Activated naive CD8-positive, alpha-beta T cell treated with anti-CD3 and anti-CD28 coated beads, Interleukin-2, amount 50 U/mL, for 16 hours (primary cell): ENCODE data around the gene ZNF559.
"Not testable (repeated sequence)": the region's sequence is repeated elsewhere in the genome, so short reads cannot be mapped to it uniquely, and the experiment has no call there.

Source experiments
- DNase-seq: peaks from one replicate; pipeline ENCODE4 v3.0.0-alpha.2; 2020; ENCODE audit warnings: low read depth, low spot score

ZNF559 gene

GRCh38 chr19:9323919-9324583 lies at the start of gene ZNF559:
Gene ZNF559, plus strand, starts transcription at chr19:9324179. Its CDS starts 14,371 bp downstream, at chr19:9338550.
- peak; percentile 91 for DNase-seq

DNA sequence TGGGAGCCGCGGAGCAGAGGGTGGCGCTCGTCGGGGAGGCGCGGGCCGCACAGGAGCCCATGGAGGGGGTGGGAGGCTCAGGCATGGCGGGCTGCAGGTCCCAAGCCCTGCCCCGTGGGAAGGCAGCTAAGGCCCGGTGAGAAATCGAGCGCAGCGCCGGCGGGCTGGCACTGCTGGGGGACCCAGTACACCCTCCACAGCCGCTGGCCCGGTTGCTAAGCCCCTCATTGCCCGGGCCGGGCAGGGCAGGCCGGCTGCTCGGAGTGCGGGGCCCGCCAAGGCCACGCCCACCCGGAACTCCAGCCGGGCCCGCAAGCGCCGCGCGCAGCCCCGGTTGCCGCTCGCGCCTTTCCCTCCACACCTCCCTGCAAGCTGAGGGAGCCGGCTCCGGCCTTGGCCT lies 40.5 kb upstream of the ZNF559 start:
- DNase-seq: not testable (repeated sequence)

- no peak for DNase-seq
Observed at GRCh38 chr19:9289231-9289884, 34.6 kb upstream of the ZNF559 start.

GRCh38 chr19:9295411-9295849 lies 28.5 kb upstream of the ZNF559 start:
- DNase-seq: no peak

GRCh38 chr19:9296336-9296735 lies 27.6 kb upstream of the ZNF559 start:
- DNase-seq: no peak

DNA sequence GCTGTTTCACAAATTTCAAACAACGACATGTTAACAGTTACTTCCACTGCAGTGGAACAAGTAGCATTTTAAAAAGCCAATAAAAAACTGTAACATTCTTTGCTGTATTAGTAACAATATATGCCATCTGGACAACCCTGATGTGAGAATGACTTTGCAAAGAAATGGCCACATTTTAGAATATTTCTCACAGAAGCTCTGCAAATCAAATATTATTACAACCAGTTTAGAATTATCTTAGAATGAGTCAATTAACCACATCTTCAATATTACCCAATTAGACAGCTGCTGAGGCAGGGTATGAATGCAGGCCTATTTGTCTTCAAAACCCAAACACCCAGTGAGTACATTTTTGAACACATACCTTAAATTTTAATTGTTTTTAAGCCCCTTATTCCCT lies 17.5 kb upstream of the ZNF559 start:
- no peak for DNase-seq

DNA sequence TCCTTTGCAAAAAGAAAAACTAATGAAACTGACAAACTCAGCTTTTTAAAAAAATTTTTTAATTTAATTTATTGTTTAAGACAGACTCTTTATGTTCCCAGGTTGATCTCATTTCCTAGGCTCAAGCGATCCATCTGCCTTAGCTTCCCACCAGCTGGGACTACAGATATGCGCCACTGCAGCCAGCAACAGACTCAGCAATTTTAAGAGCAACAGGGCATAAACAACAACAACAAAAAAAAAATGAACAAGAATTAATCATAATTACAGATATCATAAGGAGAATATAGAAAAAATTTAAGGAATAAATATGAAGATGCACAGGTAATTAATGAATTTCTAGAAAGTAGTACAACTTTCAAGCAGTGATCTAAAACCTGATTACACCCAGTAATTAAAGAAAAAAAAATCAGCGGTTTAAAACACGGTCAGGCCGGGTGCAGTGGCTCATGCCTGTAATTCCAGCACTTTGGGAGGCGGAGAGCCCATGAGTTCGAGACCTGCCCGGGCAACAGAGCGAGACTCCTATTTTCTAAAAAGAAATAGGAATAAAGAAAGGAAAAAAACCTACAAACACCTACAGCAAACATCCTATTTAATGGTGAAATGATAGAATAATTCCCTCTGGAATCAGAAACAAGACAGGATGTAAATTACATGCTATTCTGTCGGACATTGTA lies 15.7 kb upstream of the ZNF559 start:
- no peak for DNase-seq

GRCh38 chr19:9309139-9309973 lies 14.6 kb upstream of the ZNF559 start, which contains the start of gene ZNF699:
Gene ZNF699, minus strand, starts transcription at chr19:9309838. Its CDS starts 4,719 bp downstream, at chr19:9305119.
- DNase-seq: peak; percentile 98

GRCh38 chr19:9309974-9310446 lies 14.0 kb upstream of the ZNF559 start:
- peak; percentile 62 for DNase-seq

GRCh38 chr19:9313756-9314155 lies 10.2 kb upstream of the ZNF559 start:
- DNase-seq: no peak

- DNase-seq: no peak
Observed at GRCh38 chr19:9321338-9321737, 2.6 kb upstream of the ZNF559 start.

DNA sequence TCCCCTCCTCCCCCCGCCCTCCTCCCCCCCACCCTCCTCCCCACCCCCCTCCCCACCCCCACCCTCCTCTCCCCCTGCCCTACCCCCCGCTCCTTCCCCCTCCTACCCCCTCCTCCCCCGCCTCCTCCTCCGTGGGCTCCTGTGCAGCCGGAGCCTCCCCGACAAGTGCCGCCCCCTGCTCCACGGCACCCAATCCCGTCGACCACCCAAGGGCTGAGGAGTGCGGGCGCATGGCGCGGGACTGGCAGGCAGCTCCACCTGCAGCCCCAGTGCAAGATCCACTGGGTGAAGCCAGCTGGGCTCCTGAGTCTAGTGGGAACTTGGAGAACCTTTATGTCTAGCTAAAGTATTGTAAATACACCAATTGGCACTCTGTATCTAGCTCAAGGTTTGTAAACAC lies 2.2 kb upstream of the ZNF559 start:
- not testable (repeated sequence) for DNase-seq

DNA sequence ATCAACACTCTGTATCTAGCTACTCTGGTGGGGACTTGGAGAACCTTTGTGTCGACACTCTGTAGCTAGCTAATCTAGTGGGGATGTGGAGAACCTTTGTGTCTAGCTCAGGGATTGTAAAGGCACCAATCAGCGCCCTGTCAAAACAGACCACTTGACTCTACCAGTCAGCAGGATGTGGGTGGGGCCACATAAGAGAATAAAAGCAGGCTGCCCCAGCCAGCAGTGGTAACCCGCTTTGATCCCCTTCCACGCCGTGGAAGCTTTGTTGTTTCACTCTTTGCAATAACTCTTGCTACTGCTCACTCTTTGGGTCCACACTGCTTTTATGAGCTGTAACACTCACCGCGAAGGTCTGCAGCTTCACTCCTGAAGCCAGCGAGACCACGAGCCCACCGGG lies 1.8 kb upstream of the ZNF559 start:
- DNase-seq: not testable (repeated sequence)

GRCh38 chr19:9323557-9323918 lies 441 bp upstream of the ZNF559 start:
- no peak for DNase-seq

- DNase-seq: no peak
Observed at GRCh38 chr19:9324584-9324962, 594 bp downstream of the ZNF559 start.

DNA sequence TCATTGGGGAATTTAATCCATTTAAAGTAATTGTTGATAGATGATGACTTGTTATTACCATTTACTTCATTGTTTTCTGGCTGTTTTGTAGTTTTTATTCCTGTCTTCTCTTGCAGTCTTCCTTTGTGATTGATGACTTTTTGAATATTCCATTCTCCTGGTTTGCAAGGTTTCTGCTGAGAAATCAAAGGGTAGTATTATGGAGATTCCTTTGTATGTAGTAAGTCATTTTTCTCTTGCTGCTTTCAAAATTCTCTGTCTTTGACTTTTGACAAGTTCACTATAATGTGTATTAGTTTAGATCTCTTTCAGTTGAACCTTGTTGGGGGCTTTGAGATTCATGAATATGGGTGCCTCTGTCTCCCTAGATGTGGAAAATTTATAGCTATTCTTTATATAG lies 6.0 kb downstream of the ZNF559 start:
- DNase-seq: no peak

DNA sequence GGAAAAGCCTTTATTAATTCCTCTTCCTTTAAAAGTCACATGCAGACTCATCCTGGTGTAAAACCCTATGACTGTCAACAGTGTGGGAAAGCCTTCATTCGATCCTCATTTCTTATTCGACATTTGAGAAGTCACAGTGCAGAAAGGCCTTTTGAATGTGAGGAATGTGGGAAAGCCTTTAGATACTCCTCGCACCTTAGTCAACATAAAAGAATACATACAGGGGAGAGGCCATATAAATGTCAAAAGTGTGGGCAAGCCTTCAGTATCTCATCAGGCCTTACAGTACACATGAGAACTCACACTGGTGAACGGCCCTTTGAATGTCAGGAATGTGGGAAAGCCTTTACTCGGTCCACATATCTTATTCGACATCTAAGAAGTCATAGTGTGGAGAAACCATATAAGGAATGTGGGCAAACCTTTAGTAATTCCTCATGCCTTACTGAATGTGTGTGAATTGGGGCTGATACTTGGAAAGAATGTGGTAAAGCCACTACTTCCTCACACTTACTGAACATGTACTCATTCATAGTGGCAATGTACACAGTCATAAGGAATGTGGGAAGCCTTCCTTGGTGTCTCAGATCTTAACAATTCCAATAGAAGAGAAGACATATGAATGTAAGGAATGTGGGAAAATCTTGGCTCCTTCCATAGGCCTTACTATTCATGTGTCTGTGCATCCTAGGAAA lies 18.8 kb downstream of the ZNF559 start:
- no peak for DNase-seq

- no peak for DNase-seq
Observed at GRCh38 chr19:9345005-9345404, 21.0 kb downstream of the ZNF559 start.

GRCh38 chr19:9348253-9348652 lies 24.3 kb downstream of the ZNF559 start:
- DNase-seq: no peak

GRCh38 chr19:9348671-9349070 lies 24.7 kb downstream of the ZNF559 start:
- DNase-seq: no peak

DNA sequence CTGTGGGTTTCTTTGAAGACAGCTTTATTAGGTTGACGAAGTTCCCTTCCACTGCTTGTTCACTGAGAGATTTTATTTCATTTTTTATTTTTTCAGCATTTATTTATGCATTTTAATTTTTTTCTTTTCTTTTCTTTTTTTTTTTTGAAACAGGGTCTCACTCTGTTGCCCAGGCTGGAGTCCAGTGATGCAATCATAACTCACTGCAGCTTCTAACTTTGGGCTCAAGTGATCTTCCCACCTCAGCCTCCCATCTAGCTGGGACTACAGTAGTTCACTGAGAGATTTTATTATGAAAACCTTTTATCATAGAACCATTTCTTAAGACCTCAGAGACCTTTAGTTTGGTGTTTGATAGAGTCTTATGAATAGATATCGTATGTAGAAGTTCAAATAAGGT lies 28.5 kb downstream of the ZNF559 start:
- no peak for DNase-seq
